ENCODE data around the gene C2orf49. TPM values are rescaled to one million over a fixed set of nuclear protein-coding genes. Genes with fewer than 3 reads are reported as not detected.

The C2orf49 gene
- total and polyA plus RNA-seq, 2 of the 8 experiments (the other 6 are each of a cell fraction or from before 2014, with no cell fraction given): 5.6 to 19.9 TPM

DNA sequence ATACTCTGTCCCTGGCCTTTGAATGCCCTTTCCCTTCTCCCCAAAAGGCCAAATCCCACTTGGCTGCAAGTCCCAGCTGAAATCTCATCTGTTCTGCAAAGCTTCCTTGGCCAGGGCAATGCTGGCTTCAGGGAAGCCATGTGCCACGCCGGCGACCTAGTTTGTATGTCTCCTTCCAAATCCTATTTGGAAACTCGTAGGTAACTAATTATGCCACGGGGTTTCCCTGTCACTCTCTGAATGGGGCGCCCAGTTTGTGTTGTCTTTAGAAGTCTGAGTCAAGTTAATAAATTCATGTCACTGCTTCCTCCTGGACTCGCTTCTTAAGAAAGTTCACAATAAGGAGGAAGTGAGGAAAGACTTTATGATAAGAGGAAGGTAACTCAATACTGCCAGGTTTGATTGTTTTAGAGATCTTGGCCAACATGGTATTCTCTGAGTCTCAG lies 42.4 kb downstream of the C2orf49 start:
- TF ChIP-seq CBX8 (IDR thresholded peaks at IDR 0.05; ENCODE audit: borderline replicate concordance, low read depth, low read length) (no peak), JUND (IDR thresholded peaks at IDR 0.05; ENCODE audit: low read length) (no peak)
- Histone ChIP-seq H3K9me3 (ENCODE audit: insufficient read depth in 2 of 2, low read depth in 1 of 2, low read length in 1 of 2) (no peaks in the 10 kb centered on the region), H3K9ac (replicated peaks in 1 of 4; ENCODE audit: extremely low read depth in 1 of 4, low read depth in 3 of 4, low read length in 3 of 4) (no peak overlapping the region), H4K5ac (ENCODE audit: insufficient read length, low read depth, low read length) (no peak overlapping the region), H2BK20ac (ENCODE audit: low read length) (no peak overlapping the region), H3K4me1 (replicated peaks in 1 of 4; ENCODE audit: control insufficient read depth in 3 of 4, insufficient read depth in 4 of 4, low read length in 3 of 4) (no peaks in the 10 kb centered on the region; a peak in 2 of 7 replicates), H3K23me2 (ENCODE audit: low read depth, low read length) (no peaks in the 10 kb centered on the region), H3K14ac (ENCODE audit: insufficient read length) (no peak overlapping the region), H3K27me3 (replicated peaks in 1 of 4; ENCODE audit: control insufficient read depth in 3 of 4, extremely low read depth in 1 of 4, insufficient read depth in 3 of 4, low read length in 3 of 4) (no peaks in the 10 kb centered on the region), H3K23ac (ENCODE audit: insufficient read length) (no peak overlapping the region), H3K79me1 (ENCODE audit: low read depth, low read length) (no peaks in the 10 kb centered on the region), H3K79me2 (ENCODE audit: control insufficient read depth in 1 of 2, insufficient read depth in 2 of 2, low read length in 2 of 2) (no peaks in the 10 kb centered on the region), H3K4me3 (ENCODE audit: extremely low read depth in 1 of 4, insufficient read depth in 2 of 4, low read depth in 3 of 4, low read length in 4 of 4) (no peak overlapping the region), H3K56ac (replicated peaks; ENCODE audit: insufficient read length, low read depth, low read length) (no peak overlapping the region), H2BK5ac (ENCODE audit: low read depth, low read length) (no peak overlapping the region), H3K4me2 (ENCODE audit: insufficient read depth in 1 of 2, low read depth in 2 of 2, low read length in 2 of 2) (no peak overlapping the region), H2AK5ac (ENCODE audit: low read depth, low read length) (no peak overlapping the region), H2BK12ac (ENCODE audit: low read depth, low read length) (no peak overlapping the region), H3K18ac (ENCODE audit: extremely low read depth, low read length) (no peak overlapping the region), H2BK120ac (replicated peaks; ENCODE audit: low read depth, low read length) (no peak overlapping the region), H2BK15ac (ENCODE audit: low read length) (no peak overlapping the region), H4K8ac (ENCODE audit: extremely low read depth, insufficient read depth, low read length) (no peak overlapping the region), H4K91ac (replicated peaks; ENCODE audit: insufficient read length, low read length) (no peak overlapping the region), H3K36me3 (ENCODE audit: control insufficient read depth in 2 of 4, insufficient read depth in 4 of 4, low read length in 3 of 4) (peaks cover 6 to 19% (median 11%) of the 10 kb centered on the region in 4 experiments; a peak in 6 of 8 replicates), H3K27ac (ENCODE audit: low read depth, low read length) (no peak overlapping the region), H2AFZ (ENCODE audit: low read length) (no peak overlapping the region), H4K20me1 (replicated peaks in 1 of 2; ENCODE audit: control insufficient read depth in 1 of 2, insufficient read depth in 2 of 2, low read length in 2 of 2) (no peaks in the 10 kb centered on the region), H3K4ac (replicated peaks; ENCODE audit: insufficient read length, low read depth, low read length) (no peak overlapping the region)
- FAIRE-seq (no peak), DNase-seq (ENCODE audit: low read depth in 1 of 2, low spot score in 2 of 2) (no peak)
- ChIA-PET POLR2A (ENCODE audit: partially characterized antibody) (interaction anchor here (1.1 to 1.8 kb wide), 2 partner anchors 19 to 48 kb away, joined by 3 to 7 read pairs; partner anchors contain the start of gene FHL2), CTCF (ENCODE audit: partially characterized antibody) (interaction anchor here (1.0 to 2.6 kb wide), 6 partner anchors 13 to 169 kb away, joined by 3 to 8 read pairs (median 3); no protein-coding TSS in a partner anchor)
- WGBS, 2 experiments (ENCODE audit: extremely low coverage in 1 of 2, insufficient coverage in 1 of 2, insufficient read length in 1 of 2, insufficient replicate concordance in 2 of 2, low coverage in 1 of 2, low lambda C conversion rate in 2 of 2, missing lambda C conversion rate in 1 of 2): 96% methylated on average over 7 of the region's 7 CpGs; no CpG with 5 or more reads in 1 of the 2 experiments

All from H1 (cell line).